Measurements from ENCODE around the gene SCGB3A1.

SCGB3A1 gene

GRCh38 chr5:180591311-180591887, at the start of gene SCGB3A1:
SCGB3A1 (minus strand) TSS chr5:180591499; CDS start chr5:180591462, 37 bp downstream.
- no peak for DNase-seq

- DNase-seq: no peak
Measured at GRCh38 chr5:180640611-180640860, 49.2 kb upstream of the SCGB3A1 start.

- DNase-seq: no peak
Measured at GRCh38 chr5:180639741-180640610, 48.7 kb upstream of the SCGB3A1 start.

GRCh38 chr5:180639287-180639686, 48.0 kb upstream of the SCGB3A1 start:
- no peak for DNase-seq

- DNase-seq: no peak
Measured at GRCh38 chr5:180637962-180638680, 46.8 kb upstream of the SCGB3A1 start.

- no peak for DNase-seq
Measured at GRCh38 chr5:180636403-180637075, 45.2 kb upstream of the SCGB3A1 start.

- no peak for DNase-seq
Measured at GRCh38 chr5:180636016-180636402, 44.7 kb upstream of the SCGB3A1 start.

- DNase-seq: no peak
Measured at GRCh38 chr5:180633283-180634177, 42.2 kb upstream of the SCGB3A1 start.

GRCh38 chr5:180632768-180633167, 41.5 kb upstream of the SCGB3A1 start:
- no peak for DNase-seq

- DNase-seq: no peak
Measured at GRCh38 chr5:180631549-180632383, 40.5 kb upstream of the SCGB3A1 start.

GRCh38 chr5:180630426-180630825, 39.1 kb upstream of the SCGB3A1 start:
- no peak for DNase-seq

- no peak for DNase-seq
Measured at GRCh38 chr5:180629831-180630382, 38.6 kb upstream of the SCGB3A1 start.

GRCh38 chr5:180628827-180629750, 37.8 kb upstream of the SCGB3A1 start:
- DNase-seq: no peak

GRCh38 chr5:180628211-180628610, 36.9 kb upstream of the SCGB3A1 start:
- DNase-seq: no peak

GRCh38 chr5:180627386-180628120, 36.3 kb upstream of the SCGB3A1 start:
- no peak for DNase-seq

- DNase-seq: no peak
Measured at GRCh38 chr5:180626661-180627385, 35.5 kb upstream of the SCGB3A1 start.

GRCh38 chr5:180625791-180626660, 34.7 kb upstream of the SCGB3A1 start:
- DNase-seq: no peak
